GF-D8 (cell line): ENCODE results near the gene CHST14.
A peak's percentile ranks its signal among the peaks of the same experiment; 100 is the strongest.

Source experiments
- DNase-seq: peaks from one replicate; lab custom pipeline; 2025; lab: John Stamatoyannopoulos, UW

Gene CHST14

DNA sequence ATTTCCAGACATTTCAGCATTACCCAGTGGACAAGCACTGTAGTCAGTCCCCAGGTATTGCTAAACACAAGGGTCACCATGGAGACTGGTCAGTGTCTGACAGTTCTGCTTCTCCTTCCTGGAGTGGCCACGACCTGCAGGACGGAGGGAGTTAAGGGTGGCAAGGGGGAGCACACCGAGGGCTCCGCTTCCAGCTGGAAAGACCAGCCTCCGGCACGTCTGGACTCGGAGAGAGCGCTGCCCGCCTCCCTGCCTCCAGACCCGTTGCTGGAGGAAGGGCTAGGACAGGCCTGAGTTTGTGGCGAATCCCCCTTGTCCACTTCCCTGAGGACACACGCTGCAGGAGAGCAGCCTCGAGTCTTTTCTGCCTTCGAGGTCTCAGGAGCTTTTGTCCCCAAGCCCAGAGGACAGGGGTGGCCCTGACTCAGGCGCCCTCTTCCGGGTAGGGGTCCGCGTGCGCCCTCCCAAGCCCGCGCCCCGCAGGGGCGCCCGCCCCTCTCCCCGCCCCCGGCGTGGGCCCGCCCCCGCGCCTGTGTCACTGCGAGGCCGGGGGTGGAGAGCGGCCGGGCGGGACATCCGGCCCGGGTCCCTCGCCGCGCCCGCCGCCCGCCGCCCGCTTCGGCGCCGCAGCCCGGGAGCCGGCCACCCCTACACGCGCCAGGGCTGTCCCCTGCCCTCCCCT lies at the start of gene CHST14:
Gene CHST14 (plus strand): TSS at position 562 of the 682 bp plus-strand sequence. CDS start 230 bp downstream, outside the sequence.
- no peak for DNase-seq

DNA sequence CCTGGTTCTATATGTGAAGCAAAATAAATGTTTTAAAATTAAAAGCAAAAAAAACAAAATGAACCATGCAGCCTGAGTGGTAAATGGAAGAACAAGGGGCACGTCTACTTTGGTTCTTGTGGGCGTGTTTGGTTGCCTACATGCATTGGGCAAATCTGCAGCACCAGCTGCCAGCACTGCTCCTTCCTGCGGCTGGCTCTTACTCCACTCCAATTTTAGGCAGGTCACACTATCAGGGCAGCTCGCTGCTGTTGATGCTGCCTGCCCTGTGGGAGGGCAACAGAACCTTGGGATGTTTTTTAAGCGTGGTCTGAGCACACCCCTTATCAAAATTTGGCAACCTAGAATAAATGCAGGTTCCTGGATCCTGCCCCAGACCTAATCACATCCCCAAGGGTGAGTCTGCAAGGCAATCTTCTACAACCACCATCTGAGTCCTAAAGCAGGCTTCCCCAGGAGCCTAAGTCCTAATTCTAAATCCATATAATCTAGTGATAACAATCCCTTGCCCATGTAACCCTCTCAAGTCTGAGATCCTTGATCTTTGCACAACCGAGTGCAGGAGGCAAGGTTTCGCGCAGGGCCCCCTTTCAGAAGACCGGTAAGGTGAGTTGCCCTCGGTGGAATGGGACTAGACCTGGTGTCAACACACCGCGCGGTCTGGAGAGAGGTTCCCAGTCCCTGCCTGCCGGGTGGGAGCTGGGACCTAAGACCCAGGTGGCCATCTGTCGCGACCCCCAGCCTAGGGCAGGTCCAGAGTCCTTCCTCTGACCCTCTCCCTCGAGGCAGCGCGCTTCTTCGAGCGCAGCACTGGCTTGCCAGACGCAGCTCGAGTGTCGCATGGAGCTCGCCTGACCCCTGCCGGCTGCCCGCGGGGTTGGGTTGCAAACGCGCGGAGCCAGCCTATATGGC lies 49.3 kb upstream of the CHST14 start:
- no peak for DNase-seq

- DNase-seq, result no peak
Observed at GRCh38 chr15:40424483-40425115, 46.2 kb upstream of the CHST14 start.

- no peak for DNase-seq
Observed at GRCh38 chr15:40425681-40426080, 45.1 kb upstream of the CHST14 start.

GRCh38 chr15:40427188-40427587 lies 43.6 kb upstream of the CHST14 start:
- DNase-seq, result no peak

- no peak for DNase-seq
Observed at GRCh38 chr15:40428185-40428584, 42.6 kb upstream of the CHST14 start.

GRCh38 chr15:40429068-40429710 lies 41.6 kb upstream of the CHST14 start:
- DNase-seq, result no peak

DNA sequence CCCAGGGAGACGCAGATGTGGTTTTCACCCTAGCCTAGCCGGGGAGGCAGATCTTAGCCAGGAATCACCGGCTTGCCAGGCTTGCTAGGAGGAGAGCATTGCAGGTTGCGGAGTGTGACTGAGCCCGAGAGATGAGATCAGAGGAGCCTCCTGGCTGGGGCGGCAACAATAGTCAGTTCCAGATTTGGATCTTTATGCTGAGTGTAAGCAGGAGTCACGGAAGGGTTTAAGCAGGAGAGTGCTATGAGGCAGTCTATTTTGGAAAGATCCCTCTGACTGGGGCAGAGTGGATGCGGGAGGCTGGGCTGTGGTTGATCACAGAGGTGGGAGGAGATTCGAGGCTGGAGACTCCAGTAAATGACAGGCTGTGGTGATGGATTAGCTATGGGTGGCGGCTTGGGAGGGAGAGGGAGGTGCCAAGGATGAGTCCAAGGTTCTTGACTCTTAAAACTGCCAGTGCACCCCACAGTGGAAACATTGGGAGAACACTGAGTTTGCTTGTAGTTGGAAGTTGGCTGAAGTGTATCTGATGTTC lies 40.4 kb upstream of the CHST14 start:
- DNase-seq, result no peak

GRCh38 chr15:40435023-40435709 lies 35.6 kb upstream of the CHST14 start:
- no peak for DNase-seq

- DNase-seq, result no peak
Observed at GRCh38 chr15:40435710-40436089, 35.1 kb upstream of the CHST14 start.

DNA sequence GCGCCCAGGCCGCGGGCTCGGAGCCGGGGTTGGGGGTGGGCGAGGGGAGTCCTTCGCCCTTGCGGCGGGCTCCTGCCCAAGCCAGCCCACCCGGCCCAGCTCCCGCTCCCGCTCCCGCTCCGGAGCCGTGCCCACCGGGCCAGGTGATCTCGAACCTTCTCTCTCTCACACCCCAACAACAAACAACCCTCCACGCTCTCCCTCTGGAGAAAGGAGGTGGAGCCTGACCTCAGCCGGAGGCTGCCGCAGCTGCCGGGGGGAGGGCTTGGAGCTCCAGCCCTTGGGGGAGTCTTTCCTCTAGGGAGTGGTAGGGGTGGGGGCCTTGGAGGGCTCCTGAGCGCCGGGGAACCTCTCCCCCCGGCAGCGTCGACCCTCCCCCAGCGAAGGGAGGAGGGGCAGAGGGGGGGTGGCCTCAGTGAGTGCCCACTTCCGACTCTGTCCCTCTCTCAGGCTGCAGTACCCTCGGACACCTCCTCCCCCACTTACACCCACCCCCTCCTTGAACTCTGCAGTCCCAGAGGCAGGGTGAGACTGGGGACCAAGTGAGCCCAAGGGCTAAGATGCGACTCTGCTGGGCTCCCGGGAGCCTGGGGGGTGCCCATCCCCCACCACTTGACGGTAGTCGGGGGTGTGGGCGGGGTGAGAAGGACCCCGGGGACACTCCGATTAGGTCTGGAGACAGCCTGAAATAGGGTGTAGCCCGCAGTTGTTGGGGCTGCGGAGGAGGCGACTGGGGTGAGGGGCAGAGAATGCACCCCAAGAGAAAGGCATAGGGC lies 34.5 kb upstream of the CHST14 start:
- no peak for DNase-seq

GRCh38 chr15:40436892-40437751 lies 33.7 kb upstream of the CHST14 start:
- no peak for DNase-seq

GRCh38 chr15:40437752-40438687 lies 32.8 kb upstream of the CHST14 start:
- DNase-seq, result no peak

DNA sequence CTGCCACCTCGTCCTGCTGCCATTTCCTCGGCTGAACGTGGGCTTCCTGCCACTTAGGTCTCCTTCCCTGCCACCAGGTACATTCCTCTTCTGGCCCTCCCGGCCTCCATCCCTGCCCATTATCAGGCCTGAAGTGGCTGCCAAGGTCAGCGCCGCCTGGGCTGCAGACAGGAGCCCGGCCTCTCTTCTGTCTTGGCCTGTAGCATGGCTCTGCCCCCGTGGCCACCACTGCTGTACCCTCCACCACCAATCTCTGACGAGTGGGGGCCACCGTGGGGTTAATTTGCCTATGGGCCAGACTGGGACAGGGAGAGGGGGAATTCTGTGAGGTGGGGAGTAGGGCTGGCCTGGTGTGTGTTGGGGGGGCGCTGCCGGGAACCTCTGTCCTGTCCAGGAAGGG lies 32.1 kb upstream of the CHST14 start:
- DNase-seq, result no peak

DNA sequence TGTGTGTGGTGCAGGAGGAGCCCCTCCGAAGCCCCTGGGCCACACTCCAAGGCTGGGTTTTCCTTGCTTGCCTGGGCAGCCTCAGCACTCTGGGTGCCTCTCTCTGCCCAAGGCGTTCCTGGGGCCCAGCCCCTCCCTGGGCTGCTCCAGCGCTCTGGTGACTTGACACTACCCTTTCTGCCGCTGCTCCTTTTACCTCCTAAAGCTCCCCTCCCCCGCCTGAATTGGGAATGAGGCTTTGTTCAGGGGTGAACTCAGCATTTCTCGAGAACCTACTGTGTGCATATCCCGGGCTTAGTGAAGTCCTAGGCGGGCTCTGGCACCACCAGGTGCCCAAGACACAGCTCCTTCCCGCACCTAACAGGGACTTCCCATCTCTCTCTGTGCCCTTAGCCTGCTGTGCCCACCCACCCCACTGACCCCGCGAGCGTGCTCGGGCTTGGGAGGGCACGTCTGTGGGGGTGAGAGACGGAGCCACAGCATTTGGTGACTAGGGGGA lies 31.3 kb upstream of the CHST14 start:
- DNase-seq, result no peak

DNA sequence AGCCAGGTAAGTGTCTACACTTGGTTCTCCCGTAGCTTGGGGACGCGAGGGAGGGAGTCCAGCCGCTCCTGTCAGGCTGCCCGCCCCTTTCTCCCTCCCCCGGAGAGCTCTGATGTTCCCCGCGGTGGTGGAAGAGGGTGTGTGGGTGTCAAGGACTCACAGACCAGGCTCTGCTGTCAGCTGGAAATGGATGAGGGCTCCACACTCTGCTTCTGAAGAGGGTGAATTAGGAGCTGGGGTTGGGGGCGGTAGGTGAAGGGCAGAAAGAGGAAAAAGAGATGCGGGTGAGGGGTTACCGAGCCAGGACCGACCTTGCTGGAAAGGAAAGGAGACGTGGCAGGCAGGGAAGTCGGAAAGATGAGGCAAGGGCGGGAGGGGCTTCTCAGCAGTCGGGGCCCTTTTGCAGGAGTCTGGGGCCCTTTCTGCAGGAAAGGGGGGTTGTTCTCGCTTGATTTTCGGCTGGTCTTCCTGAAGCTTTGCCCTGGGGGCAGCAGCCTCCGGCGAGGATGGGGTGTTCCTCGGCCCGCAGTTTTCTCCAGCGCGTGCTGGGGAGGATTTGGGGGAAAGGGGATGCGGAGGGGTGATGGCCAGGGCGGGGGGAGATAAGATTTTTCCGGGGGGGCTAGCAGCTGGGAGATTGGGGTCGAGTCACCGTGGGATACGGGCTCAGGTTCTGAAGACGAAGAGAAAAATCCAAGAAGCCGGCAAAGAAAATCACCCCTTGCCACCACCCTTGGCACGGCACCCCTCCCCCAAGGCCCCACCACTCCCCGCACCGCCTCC lies 30.6 kb upstream of the CHST14 start:
- DNase-seq, result no peak

DNA sequence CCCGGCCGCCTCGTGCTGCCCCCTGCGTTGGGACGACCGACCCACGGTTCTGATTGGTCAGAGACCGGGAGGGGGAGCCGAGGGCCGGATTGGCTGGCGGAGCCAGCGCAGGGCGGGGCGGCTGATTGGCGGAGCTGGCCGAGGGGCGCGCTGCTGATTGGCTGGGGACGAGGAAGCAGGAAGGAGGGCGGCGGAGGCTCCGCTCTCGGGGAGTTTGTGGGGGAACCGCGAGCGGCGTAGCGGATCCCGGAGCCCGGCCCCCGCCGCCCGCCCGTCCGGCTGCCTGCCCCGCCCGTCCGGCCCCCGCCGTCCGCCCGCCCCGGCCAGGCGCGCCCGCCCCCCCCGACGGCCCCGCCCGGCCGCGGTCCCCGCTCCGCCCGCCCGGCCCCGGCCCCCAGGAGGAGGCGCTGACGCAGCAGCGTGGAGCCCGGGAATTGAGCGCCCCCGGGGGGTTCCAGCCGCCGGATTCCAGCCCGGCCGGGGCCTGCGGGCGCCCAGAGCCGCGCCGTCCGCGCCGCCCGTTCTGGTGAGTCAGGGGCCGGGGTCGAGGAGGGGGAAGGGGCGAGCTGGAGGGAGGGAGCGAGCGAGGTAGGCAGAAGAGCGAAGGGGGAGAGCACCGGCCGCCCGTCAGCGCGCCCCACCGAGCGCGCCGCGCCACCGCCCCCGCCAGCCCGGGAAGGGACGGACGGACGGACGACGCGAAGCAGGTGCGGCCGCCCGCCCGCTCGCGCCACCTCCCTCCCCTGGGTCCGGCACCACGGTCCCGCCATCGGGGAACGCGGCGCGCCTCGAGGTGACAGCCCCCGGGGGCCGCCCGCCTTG lies 29.8 kb upstream of the CHST14 start, which contains the start of gene BAHD1:
Gene BAHD1 (plus strand): TSS at position 211 of the 822 bp plus-strand sequence. CDS start 17,512 bp downstream, outside the sequence.
- DNase-seq, result peak; percentile 63
